ENCODE results near the gene ABCA3.
A peak's percentile ranks its signal among the peaks of the same experiment; 100 is the strongest.

Gene ABCA3

DNA sequence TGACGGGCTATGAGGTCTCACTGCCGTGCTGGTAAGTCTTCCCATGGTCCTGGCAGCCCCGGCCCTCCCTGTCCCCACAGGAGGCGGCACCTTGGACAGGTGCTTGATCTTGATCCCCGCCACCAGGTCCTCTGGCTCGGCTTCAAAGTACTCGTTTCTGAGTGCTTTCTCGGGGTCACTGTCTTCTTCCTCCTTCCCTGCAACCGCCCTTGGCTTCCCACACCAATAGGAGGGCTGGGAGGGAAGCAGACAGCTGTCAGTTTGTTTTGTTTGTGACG is 40.7 kb downstream of the ABCA3 start:
- DNase-seq = no peak

GRCh38 chr16:2299121-2299914 is 41.2 kb downstream of the ABCA3 start:
- DNase-seq = no peak

GRCh38 chr16:2298621-2299020 is 41.9 kb downstream of the ABCA3 start:
- no peak for DNase-seq

DNA sequence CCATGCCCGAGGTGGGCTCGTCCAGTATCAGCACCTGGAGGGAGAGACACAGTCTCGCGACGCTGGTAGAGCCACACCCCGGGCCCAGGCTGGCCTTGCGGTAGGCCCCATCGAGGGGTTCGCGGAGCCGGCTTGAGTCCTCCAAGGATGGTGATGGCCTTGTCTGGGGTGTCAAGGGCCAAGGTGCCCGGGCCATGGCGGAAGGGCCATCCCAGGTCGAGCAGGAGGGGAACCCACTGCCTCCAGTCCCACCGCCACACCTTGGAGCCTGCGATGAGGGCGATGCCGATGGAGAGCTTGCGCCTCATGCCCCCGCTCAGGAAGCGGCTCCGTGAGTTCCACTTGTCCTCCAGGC is 43.0 kb downstream of the ABCA3 start:
- DNase-seq = no peak

DNA sequence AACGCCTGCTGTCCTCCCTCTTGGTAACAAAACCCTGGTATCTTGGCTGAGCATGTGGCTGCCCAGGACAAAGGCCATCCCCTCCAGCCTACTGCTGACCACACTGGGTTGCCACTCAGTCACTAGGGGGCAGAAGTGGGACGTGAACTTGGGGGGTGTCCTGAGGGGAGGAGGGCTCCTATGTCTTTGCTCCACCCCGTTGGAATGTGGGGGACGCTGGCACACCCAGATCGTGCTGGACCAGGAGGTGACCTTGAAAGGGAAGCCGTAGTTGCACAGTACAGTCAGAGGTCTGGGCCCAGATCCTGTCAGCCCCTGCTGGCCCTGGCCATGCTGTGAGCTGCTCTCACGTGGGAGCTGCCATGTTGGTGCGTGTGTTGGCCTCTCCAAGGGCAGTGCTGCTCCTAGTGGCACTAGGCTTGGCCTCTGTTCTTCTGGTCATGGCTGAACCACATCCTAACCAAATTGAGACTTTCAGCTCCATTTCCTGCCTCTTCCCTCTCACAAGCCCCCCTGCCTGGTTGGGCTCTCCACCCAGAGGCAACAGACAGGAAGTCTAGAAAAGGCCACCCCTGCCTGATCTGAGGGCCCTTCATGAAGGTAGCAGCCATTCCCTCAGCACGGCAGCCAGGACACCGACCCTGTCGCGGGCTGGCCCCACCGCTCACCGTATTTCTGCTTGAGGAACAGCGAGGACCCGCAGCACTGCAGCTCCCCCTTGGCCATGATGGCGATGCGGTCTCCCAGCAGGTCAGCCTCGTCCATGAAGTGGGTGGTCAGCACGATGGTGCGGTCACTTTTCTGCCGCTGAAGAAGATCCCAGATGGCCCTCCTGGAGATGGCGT is 43.6 kb downstream of the ABCA3 start:
- peak; percentile 38 for DNase-seq

- no peak for DNase-seq
These were observed 45.3 kb downstream of the ABCA3 start for GRCh38 chr16:2295056-2295798.

DNA sequence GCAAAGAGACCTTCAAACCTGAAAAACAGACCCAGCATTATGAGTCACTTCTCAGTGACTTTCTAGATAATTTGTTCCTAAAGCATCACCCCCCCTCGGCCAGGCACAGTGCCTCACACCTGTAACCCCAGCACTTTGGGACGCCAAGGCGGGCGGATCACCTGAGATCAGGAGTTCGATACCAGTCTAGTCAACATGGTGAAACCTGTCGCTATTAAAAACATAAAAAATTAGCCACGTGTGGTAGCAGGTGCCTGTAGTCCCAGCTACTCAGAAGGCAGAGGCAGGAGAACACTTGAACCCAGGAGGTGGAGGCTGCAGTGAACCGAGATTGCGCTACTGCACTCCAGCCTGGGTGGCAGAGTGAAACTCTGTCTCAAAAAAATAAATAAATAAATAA is 48.3 kb downstream of the ABCA3 start:
- no peak for DNase-seq

DNA sequence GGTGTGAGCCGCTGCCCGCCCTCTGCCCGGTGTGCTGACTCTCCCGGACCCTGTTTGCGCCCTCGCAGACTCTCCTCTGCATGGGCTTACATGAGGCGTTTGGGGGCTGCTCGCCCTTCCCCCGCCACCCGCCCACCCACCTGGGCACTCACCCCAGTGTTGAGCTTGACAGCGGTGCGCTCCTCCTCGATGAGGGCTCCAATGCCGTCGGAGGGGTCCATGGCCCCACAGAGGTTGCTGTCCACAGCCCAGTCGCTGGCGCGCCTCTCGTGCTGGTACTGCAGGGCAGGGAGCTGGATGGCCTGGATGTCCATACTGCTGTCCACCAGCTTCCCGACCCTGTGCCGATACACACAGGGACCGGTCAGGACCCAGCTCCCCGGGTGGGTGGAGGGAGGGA is 51.2 kb downstream of the ABCA3 start:
- no peak for DNase-seq

- no peak for DNase-seq
These were observed 51.8 kb downstream of the ABCA3 start for GRCh38 chr16:2288726-2289125.

GRCh38 chr16:2287916-2288547 is 52.5 kb downstream of the ABCA3 start:
- no peak for DNase-seq

GRCh38 chr16:2286550-2286949 is 54.0 kb downstream of the ABCA3 start:
- no peak for DNase-seq

DNA sequence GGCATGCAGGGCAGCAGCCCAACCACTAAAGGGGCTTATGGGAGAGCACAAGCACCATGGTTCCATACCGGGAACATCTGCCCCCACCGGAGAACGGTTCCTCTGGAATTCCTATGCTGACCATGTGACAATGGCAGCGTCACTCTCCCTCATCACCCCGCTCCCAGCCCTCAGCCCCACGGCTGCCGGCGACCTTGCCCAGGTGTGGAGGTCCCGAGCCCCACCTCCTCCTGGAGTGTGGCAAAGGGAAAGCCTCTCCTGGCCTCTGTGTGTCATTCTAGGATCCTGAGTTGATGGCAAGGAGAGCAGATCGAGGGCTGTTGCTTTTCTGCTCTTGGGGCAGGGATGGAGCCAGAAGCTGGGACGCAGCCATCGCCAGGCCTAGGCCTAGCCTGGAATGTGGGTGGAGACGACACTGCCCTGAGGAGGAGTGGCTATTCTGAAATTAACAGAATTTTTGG is 54.8 kb downstream of the ABCA3 start:
- no peak for DNase-seq

- DNase-seq = no peak
These were observed 55.5 kb downstream of the ABCA3 start for GRCh38 chr16:2284797-2285576.

GRCh38 chr16:2284001-2284770 is 56.3 kb downstream of the ABCA3 start:
- no peak for DNase-seq

DNA sequence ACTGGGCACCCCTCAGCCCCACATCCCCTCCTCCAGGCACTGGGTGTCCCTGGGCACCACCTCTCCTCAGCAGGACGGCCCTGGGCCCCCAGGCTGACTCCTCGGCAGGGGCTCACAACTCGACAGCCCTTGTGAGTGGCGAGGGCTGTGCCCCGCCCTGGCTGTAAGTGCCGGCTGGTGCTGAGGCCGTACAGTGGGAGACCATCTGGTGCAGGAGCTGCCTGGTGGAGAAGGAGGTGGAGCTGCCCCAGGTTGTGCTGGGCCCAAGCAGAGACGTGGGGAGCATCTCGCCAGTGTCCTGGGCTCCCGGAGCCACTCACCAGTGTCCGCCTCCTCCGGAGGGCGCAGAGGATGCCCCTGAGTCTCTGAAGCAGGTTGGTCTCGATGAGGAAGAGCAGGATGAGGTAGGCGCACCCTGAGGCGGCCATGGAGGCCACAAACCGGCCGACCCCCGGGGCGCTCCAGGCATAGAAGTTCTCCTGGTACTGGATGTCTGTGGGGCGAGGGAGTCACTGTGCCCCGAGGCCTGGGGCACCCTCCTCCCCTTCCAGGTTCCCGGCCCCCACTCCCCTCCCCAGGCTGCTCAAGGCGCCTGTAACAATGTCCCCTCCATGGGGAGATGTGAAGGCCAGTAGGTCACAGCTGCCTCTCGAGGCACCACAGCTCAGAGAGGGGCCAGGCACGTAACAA is 57.5 kb downstream of the ABCA3 start:
- no peak for DNase-seq

DNA sequence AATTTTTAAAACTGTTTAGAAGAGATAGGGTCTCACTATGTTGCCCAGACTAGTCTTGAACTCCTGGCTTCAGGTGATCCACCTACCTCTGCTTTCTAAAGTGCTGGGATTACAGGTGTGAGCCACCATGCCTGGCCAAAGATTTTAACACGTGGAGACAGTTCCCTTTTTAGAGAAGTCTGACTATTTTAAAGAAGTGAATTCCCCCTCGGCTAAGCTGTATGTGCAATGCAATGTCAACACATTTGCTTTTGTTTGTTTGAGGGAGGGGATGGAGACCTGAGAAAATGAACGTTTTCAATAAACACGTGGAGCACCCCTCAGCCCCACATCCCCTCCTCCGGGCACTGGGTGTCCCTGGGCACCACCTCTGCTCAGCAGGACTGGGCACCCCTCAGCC is 58.3 kb downstream of the ABCA3 start:
- DNase-seq = no peak

GRCh38 chr16:2280981-2281542 is 59.5 kb downstream of the ABCA3 start:
- DNase-seq = no peak

- no peak for DNase-seq
These were observed 60.1 kb downstream of the ABCA3 start for GRCh38 chr16:2280461-2280860.

- no peak for DNase-seq
These were observed 61.4 kb downstream of the ABCA3 start for GRCh38 chr16:2278956-2279800.

GRCh38 chr16:2278272-2278608 is 62.3 kb downstream of the ABCA3 start:
- no peak for DNase-seq
